HG03442 (cell line): ENCODE measurements around the gene FAM124B.

Experiments used
- ATAC-seq: cut with Tn5 transposase; IDR thresholded peaks from one replicate; pipeline ENCODE4 v1.9.1; 2021; ENCODE audit warnings: mild to moderate bottlenecking, moderate library complexity; ENCODE audit not compliant: unreplicated experiment

The FAM124B gene

GRCh38 chr2:224347176-224348051, 54.5 kb downstream of the FAM124B start:
- no peak for ATAC-seq

GRCh38 chr2:224345492-224345891, 56.4 kb downstream of the FAM124B start:
- ATAC-seq: no peak

DNA sequence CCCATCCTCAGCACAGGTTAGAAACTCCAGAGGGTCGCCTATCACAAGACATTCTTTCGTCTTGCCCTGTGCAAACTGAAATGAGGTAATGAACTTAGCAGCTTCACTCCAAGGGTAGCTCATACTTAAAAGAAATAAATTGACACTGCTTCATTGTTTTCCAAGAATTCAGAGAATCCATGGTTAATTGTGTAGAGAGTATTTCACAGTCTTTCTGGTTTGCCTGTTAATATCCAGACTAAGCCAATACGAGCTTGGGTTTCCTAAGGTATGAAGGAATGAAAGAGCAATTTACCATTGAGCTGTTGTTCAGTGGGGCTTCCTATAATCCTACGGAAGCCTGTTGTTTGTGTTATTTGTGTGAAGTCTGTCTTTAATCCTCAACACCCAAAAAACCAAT, 58.7 kb downstream of the FAM124B start:
- ATAC-seq: no peak

GRCh38 chr2:224335991-224336390, 65.9 kb downstream of the FAM124B start:
- no peak for ATAC-seq

- ATAC-seq: no peak
Observed at GRCh38 chr2:224334726-224335125, 67.2 kb downstream of the FAM124B start.

GRCh38 chr2:224333726-224334482, 68.0 kb downstream of the FAM124B start:
- ATAC-seq: no peak

DNA sequence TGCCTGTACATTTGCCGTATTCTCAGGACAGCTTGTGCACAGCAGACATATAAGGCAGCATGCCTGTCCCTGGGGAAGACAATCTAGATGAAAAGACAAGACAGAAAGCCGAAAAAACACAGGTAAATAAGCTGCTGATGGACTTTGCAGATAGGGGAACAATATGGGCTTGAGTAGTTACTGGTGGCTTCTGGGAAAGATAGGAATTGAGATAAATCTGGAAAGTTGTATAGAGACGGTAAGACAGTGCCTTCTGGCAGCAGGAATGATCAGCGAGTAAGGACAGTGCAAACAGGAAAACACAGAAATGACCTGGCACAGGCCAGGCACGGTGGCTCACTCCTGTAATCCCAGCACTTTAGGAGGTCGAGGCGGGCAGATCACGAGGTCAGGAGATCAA, 70.2 kb downstream of the FAM124B start:
- no peak for ATAC-seq

- no peak for ATAC-seq
Observed at GRCh38 chr2:224328798-224329197, 73.1 kb downstream of the FAM124B start.
